ENCODE measurements around the gene COX5A.
"Not testable (repeated sequence)": the region's sequence is repeated elsewhere in the genome, so short reads cannot be mapped to it uniquely, and the experiment has no call there.

Gene COX5A

GRCh38 chr15:74955796-74956647 is 18.1 kb upstream of the COX5A start:
- DNase-seq (ENCODE audit: low read depth): no peak

- DNase-seq (ENCODE audit: low read depth): no peak
Observed at GRCh38 chr15:74955017-74955416, 17.1 kb upstream of the COX5A start.

GRCh38 chr15:74954515-74954914 is 16.6 kb upstream of the COX5A start:
- DNase-seq (ENCODE audit: low read depth): peak; percentile 96

- no peak for DNase-seq (ENCODE audit: low read depth)
Observed at GRCh38 chr15:74951006-74951405, 13.1 kb upstream of the COX5A start.

GRCh38 chr15:74950078-74950908 is 12.4 kb upstream of the COX5A start:
- DNase-seq (ENCODE audit: low read depth): peak; percentile 70

- no peak for DNase-seq (ENCODE audit: low read depth)
Observed at GRCh38 chr15:74937272-74937589, 642 bp downstream of the COX5A start.

- DNase-seq (ENCODE audit: low read depth): not testable (repeated sequence)
Observed at GRCh38 chr15:74935193-74935592, 2.7 kb downstream of the COX5A start.

- DNase-seq (ENCODE audit: low read depth): no peak
Observed at GRCh38 chr15:74933573-74933972, 4.3 kb downstream of the COX5A start.

GRCh38 chr15:74928771-74929198 is 9.1 kb downstream of the COX5A start:
- no peak for DNase-seq (ENCODE audit: low read depth)

GRCh38 chr15:74924525-74924924 is 13.3 kb downstream of the COX5A start:
- no peak for DNase-seq (ENCODE audit: low read depth)

GRCh38 chr15:74920456-74920855 is 17.4 kb downstream of the COX5A start:
- DNase-seq (ENCODE audit: low read depth): no peak

- DNase-seq (ENCODE audit: low read depth): no peak
Observed at GRCh38 chr15:74917676-74918075, 20.2 kb downstream of the COX5A start.

GRCh38 chr15:74913799-74914198 is 24.1 kb downstream of the COX5A start:
- DNase-seq (ENCODE audit: low read depth): not testable (repeated sequence)

- DNase-seq (ENCODE audit: low read depth): no peak
Observed at GRCh38 chr15:74913041-74913440, 24.8 kb downstream of the COX5A start.

- no peak for DNase-seq (ENCODE audit: low read depth)
Observed at GRCh38 chr15:74908635-74909034, 29.2 kb downstream of the COX5A start.

- DNase-seq (ENCODE audit: low read depth): no peak
Observed at GRCh38 chr15:74907163-74907870, 30.6 kb downstream of the COX5A start.

- DNase-seq (ENCODE audit: low read depth): peak; percentile 79
Observed at GRCh38 chr15:74906450-74907162, 31.3 kb downstream of the COX5A start, which contains the start of gene FAM219B. Gene FAM219B, minus strand, starts transcription at chr15:74906851. Its CDS starts 51 bp downstream, at chr15:74906800.

GRCh38 chr15:74906067-74906449 is 31.8 kb downstream of the COX5A start:
- no peak for DNase-seq (ENCODE audit: low read depth)

- no peak for DNase-seq (ENCODE audit: low read depth)
Observed at GRCh38 chr15:74904190-74904805, 33.6 kb downstream of the COX5A start.

GRCh38 chr15:74903676-74904075 is 34.2 kb downstream of the COX5A start:
- DNase-seq (ENCODE audit: low read depth): no peak
